GM21529 (cell line): Measurements from ENCODE around the gene KCNS1.
"Not testable (repeated sequence)": the region's sequence is repeated elsewhere in the genome, so short reads cannot be mapped to it uniquely, and the experiment has no call there.

Experiments
- ATAC-seq: cut with Tn5 transposase; IDR thresholded peaks from one replicate; pipeline ENCODE4 v1.9.1; 2021; ENCODE audit not compliant: unreplicated experiment

Gene KCNS1

GRCh38 chr20:45080867-45081624 lies 19.9 kb downstream of the KCNS1 start:
- no peak for ATAC-seq

GRCh38 chr20:45077559-45077958 lies 23.4 kb downstream of the KCNS1 start:
- ATAC-seq = no peak

- no peak for ATAC-seq
These were observed 27.7 kb downstream of the KCNS1 start for GRCh38 chr20:45073221-45073620.

GRCh38 chr20:45072066-45072465 lies 28.9 kb downstream of the KCNS1 start:
- no peak for ATAC-seq

GRCh38 chr20:45070932-45071632 lies 29.8 kb downstream of the KCNS1 start:
- ATAC-seq = no peak

- no peak for ATAC-seq
These were observed 31.7 kb downstream of the KCNS1 start for GRCh38 chr20:45069261-45069660.

- ATAC-seq = no peak
These were observed 33.4 kb downstream of the KCNS1 start for GRCh38 chr20:45067558-45067957.

GRCh38 chr20:45067087-45067486 lies 33.8 kb downstream of the KCNS1 start:
- ATAC-seq = no peak

GRCh38 chr20:45066372-45066771 lies 34.6 kb downstream of the KCNS1 start:
- ATAC-seq = no peak

- ATAC-seq = no peak
These were observed 36.1 kb downstream of the KCNS1 start for GRCh38 chr20:45064812-45065211.

GRCh38 chr20:45063107-45063506 lies 37.8 kb downstream of the KCNS1 start:
- not testable (repeated sequence) for ATAC-seq

GRCh38 chr20:45061244-45061643 lies 39.7 kb downstream of the KCNS1 start:
- no peak for ATAC-seq

GRCh38 chr20:45060294-45060693 lies 40.6 kb downstream of the KCNS1 start:
- ATAC-seq = no peak

GRCh38 chr20:45059022-45059728 lies 41.8 kb downstream of the KCNS1 start:
- no peak for ATAC-seq

GRCh38 chr20:45058168-45058850 lies 42.6 kb downstream of the KCNS1 start:
- no peak for ATAC-seq

GRCh38 chr20:45056473-45057173 lies 44.3 kb downstream of the KCNS1 start:
- no peak for ATAC-seq

- no peak for ATAC-seq
These were observed 45.9 kb downstream of the KCNS1 start for GRCh38 chr20:45055056-45055455.

GRCh38 chr20:45053430-45054351 lies 47.2 kb downstream of the KCNS1 start:
- peak; percentile 13 for ATAC-seq

- peak; percentile 77 for ATAC-seq
These were observed 48.1 kb downstream of the KCNS1 start for GRCh38 chr20:45052698-45053429.
